ENCODE measurements around the gene TMEM258. TPM values are rescaled to one million over a fixed set of nuclear protein-coding genes. Genes with fewer than 3 reads are reported as not detected.

The TMEM258 gene
- total RNA-seq, 1 experiment from 2014 or later = 110 TPM

GRCh38 chr11:61783717-61784505 lies 8.5 kb downstream of the TMEM258 start:
- CTCF ChIA-PET = interaction anchor here (0.6 kb wide), 1 partner anchor 77 kb away, joined by 3 read pairs; no protein-coding TSS in a partner anchor
- H3K9ac ChIP-seq (ENCODE audit: low read length) = no peak overlapping the region
- POLR2A ChIA-PET (ENCODE audit: unreplicated experiment) = no interaction called here

GRCh38 chr11:61782841-61783240 lies 9.6 kb downstream of the TMEM258 start:
- Histone ChIP-seq H4K20me1 (ENCODE audit: low read length) (no peaks in the 10 kb centered on the region), H3K4me3 (ENCODE audit: low read length) (no peak overlapping the region), H3K4me2 (ENCODE audit: low read length) (no peak overlapping the region), H3K36me3 (ENCODE audit: low read depth, low read length) (peaks cover 14% of the 10 kb centered on the region; the same call in 1 of the 2 replicates), H2AFZ (ENCODE audit: low read length) (no peak overlapping the region), H3K4me1 (ENCODE audit: insufficient read depth, low read length) (no peaks in the 10 kb centered on the region), H3K79me2 (ENCODE audit: low read length) (no peaks in the 10 kb centered on the region), H3K27ac (ENCODE audit: low read length) (no peak overlapping the region), H3K27me3 (ENCODE audit: low read length) (no peaks in the 10 kb centered on the region), H3F3A (ENCODE audit: low read length, unreplicated experiment) (no peaks in the 10 kb centered on the region), H3K9ac (ENCODE audit: low read length) (no peak overlapping the region), H3K9me2 (replicated peaks; ENCODE audit: low read length) (no peaks in the 10 kb centered on the region), H3K9me3 (ENCODE audit: low read length) (no peaks in the 10 kb centered on the region)
- intact Hi-C loops (cut with micrococcal nuclease) = no loop called here
- no TSS peak for BruUV-seq (replicated peaks)
- DNase-seq = no peak
- no peak for ATAC-seq
- POLR2A ChIA-PET (ENCODE audit: unreplicated experiment) = no interaction called here
- CTCF ChIA-PET = no interaction called here
- no peak for TF ChIP-seq EZH2phosphoT487 (IDR thresholded peaks at IDR 0.05; ENCODE audit: borderline replicate concordance, low read length)
- no peak for TF ChIP-seq EZH2 (IDR thresholded peaks at IDR 0.05; ENCODE audit: low read length, unreplicated experiment)
- TF ChIP-seq CTCF (conservative IDR thresholded peaks at IDR 0.05; ENCODE audit: low read depth, low read length) = no peak

More at GRCh38 chr11:61783717-61784505, 8.5 kb downstream of the TMEM258 start:
- peaks cover 23% of the 10 kb centered on the region for H3K36me3 ChIP-seq (ENCODE audit: low read depth, low read length)
- TF ChIP-seq EZH2phosphoT487 (IDR thresholded peaks at IDR 0.05; ENCODE audit: borderline replicate concordance, low read length) (no peak), EZH2 (IDR thresholded peaks at IDR 0.05; ENCODE audit: low read length, unreplicated experiment) (no peak), CTCF (conservative IDR thresholded peaks at IDR 0.05; ENCODE audit: low read depth, low read length) (no peak)
- intact Hi-C loops (cut with micrococcal nuclease) = no loop called here
- no peak overlapping the region for H3K27ac ChIP-seq (ENCODE audit: low read length)
- H4K20me1 ChIP-seq (ENCODE audit: low read length) = no peaks in the 10 kb centered on the region
- BruUV-seq (replicated peaks) = no TSS peak
- H3K9me3 ChIP-seq (ENCODE audit: low read length) = no peaks in the 10 kb centered on the region
- H3K4me3 ChIP-seq (ENCODE audit: low read length) = no peak overlapping the region
- no peak overlapping the region for H2AFZ ChIP-seq (ENCODE audit: low read length)
- no peaks in the 10 kb centered on the region for H3K9me2 ChIP-seq (replicated peaks; ENCODE audit: low read length)
- no peaks in the 10 kb centered on the region for H3K4me1 ChIP-seq (ENCODE audit: insufficient read depth, low read length)
- no peaks in the 10 kb centered on the region for H3K79me2 ChIP-seq (ENCODE audit: low read length)
- DNase-seq (no peak), ATAC-seq (no peak)
- no peaks in the 10 kb centered on the region for H3K27me3 ChIP-seq (ENCODE audit: low read length)
- H3F3A ChIP-seq (ENCODE audit: low read length, unreplicated experiment) = no peaks in the 10 kb centered on the region
- H3K4me2 ChIP-seq (ENCODE audit: low read length) = no peak overlapping the region

GRCh38 chr11:61782299-61782698 lies 10.1 kb downstream of the TMEM258 start:
- POLR2A ChIA-PET (ENCODE audit: unreplicated experiment) = no interaction called here
- CTCF ChIA-PET = no interaction called here
- no TSS peak for BruUV-seq (replicated peaks)
- DNase-seq = no peak
- H3K4me2 ChIP-seq (ENCODE audit: low read length) = no peak overlapping the region
- no peaks in the 10 kb centered on the region for H4K20me1 ChIP-seq (ENCODE audit: low read length)
- no peaks in the 10 kb centered on the region for H3K27me3 ChIP-seq (ENCODE audit: low read length)
- H3K4me1 ChIP-seq (ENCODE audit: insufficient read depth, low read length) = no peaks in the 10 kb centered on the region
- H3K27ac ChIP-seq (ENCODE audit: low read length) = no peak overlapping the region
- H2AFZ ChIP-seq (ENCODE audit: low read length) = no peak overlapping the region
- intact Hi-C loops (cut with micrococcal nuclease) = no loop called here
- peaks cover 12% of the 10 kb centered on the region; the same call in 1 of the 2 replicates for H3K36me3 ChIP-seq (ENCODE audit: low read depth, low read length)
- H3K4me3 ChIP-seq (ENCODE audit: low read length) = no peak overlapping the region
- H3K9me2 ChIP-seq (replicated peaks; ENCODE audit: low read length) = no peaks in the 10 kb centered on the region
- H3K79me2 ChIP-seq (ENCODE audit: low read length) = no peaks in the 10 kb centered on the region
- H3K9me3 ChIP-seq (ENCODE audit: low read length) = no peaks in the 10 kb centered on the region
- no peak for ATAC-seq
- H3K9ac ChIP-seq (ENCODE audit: low read length) = no peak overlapping the region
- TF ChIP-seq CTCF (conservative IDR thresholded peaks at IDR 0.05; ENCODE audit: low read depth, low read length) (no peak), EZH2 (IDR thresholded peaks at IDR 0.05; ENCODE audit: low read length, unreplicated experiment) (no peak), EZH2phosphoT487 (IDR thresholded peaks at IDR 0.05; ENCODE audit: borderline replicate concordance, low read length) (no peak)
- H3F3A ChIP-seq (ENCODE audit: low read length, unreplicated experiment) = no peaks in the 10 kb centered on the region
